DOHH2 (cell line): Measurements from ENCODE around the gene NIPAL3.
"Not testable (repeated sequence)": the region's sequence is repeated elsewhere in the genome, so short reads cannot be mapped to it uniquely, and the experiment has no call there.

ENCODE experiments used
- CTCF ChIP-seq: fragments of 200-600 bp; sonication (generic); IDR thresholded peaks from one replicate; pipeline ENCODE4 v1.5.1; 2014; ENCODE audit warnings: antibody characterized with exemption, mild to moderate bottlenecking, low read depth, low read length; ENCODE audit not compliant: poor library complexity, severe bottlenecking
- EZH2phosphoT487 ChIP-seq: fragments of 200-600 bp; sonication (generic); IDR thresholded peaks from 2 replicates; pipeline ENCODE4 v1.6.1; 2017; ENCODE audit warnings: borderline replicate concordance, mild to moderate bottlenecking, antibody characterized with exemption, low read length, moderate library complexity, mixed read lengths

- not testable (repeated sequence) for TF ChIP-seq CTCF, EZH2phosphoT487
Measured at GRCh38 chr1:24515671-24516209, 100.1 kb downstream of the NIPAL3 start.
